CD14-positive monocyte (primary cell): ENCODE measurements around the gene SCPEP1. TPM values are rescaled to one million over a fixed set of nuclear protein-coding genes. Genes with fewer than 3 reads are reported as not detected.

Experiments used
- DNase-seq, 3 donors: peaks; one replicate each; pipeline ENCODE4 v3.0.0-alpha.2; 2011 to 2022
- H2AFZ ChIP-seq: 2 replicates; pipeline ENCODE4 v1.6.0; 2012; ENCODE audit warnings: mild to moderate bottlenecking, low read depth, low read length, inconsistent platforms; ENCODE audit not compliant: insufficient read depth, poor library complexity, severe bottlenecking
- H3K27ac ChIP-seq, 2 donors: 1 replicate in 1 of 2; 2 replicates in 1 of 2; pipeline ENCODE4 v1.5.1; 2012 to 2013; ENCODE audit warnings: low read length in 2 of 2, control low read depth in 1 of 2, inconsistent platforms in 1 of 2, low read depth in 1 of 2, mild to moderate bottlenecking in 1 of 2
- H3K27me3 ChIP-seq, 2 donors: one replicate each; pipeline versions ENCODE4 v1.6.0 to v1.6.1; 2011 to 2013; ENCODE audit warnings: low read length in 2 of 2; ENCODE audit not compliant: control insufficient read depth in 2 of 2, insufficient read depth in 2 of 2
- H3K36me3 ChIP-seq, 2 donors: replicated peaks in 1 of 2; 1 replicate in 1 of 2; 2 replicates in 1 of 2; pipeline versions ENCODE4 v1.5.1 to v1.6.1; 2012 to 2013; ENCODE audit warnings: low read length in 2 of 2, control low read depth in 1 of 2, inconsistent platforms in 1 of 2, mild to moderate bottlenecking in 1 of 2; ENCODE audit not compliant: insufficient read depth in 2 of 2, control insufficient read depth in 1 of 2
- H3K4me1 ChIP-seq, 2 donors: 1 replicate in 1 of 2; 2 replicates in 1 of 2; pipeline versions ENCODE4 v1.5.1 to v1.6.1; 2012 to 2013; ENCODE audit warnings: low read length in 2 of 2, control low read depth in 1 of 2, inconsistent platforms in 1 of 2, mild to moderate bottlenecking in 1 of 2, moderate library complexity in 1 of 2; ENCODE audit not compliant: insufficient read depth in 2 of 2, control insufficient read depth in 1 of 2
- H3K4me2 ChIP-seq: replicated peaks from 2 replicates; pipeline ENCODE3; 2012; ENCODE audit warnings: low read length, moderate library complexity, mild to moderate bottlenecking; ENCODE audit not compliant: poor library complexity, severe bottlenecking; ENCODE audit errors: extremely low read depth
- H3K4me3 ChIP-seq, 3 experiments: fragments of 200-600 bp in 1 of 3; sonication (generic) in 1 of 3; replicated peaks in 1 of 3; 1 replicate in 2 of 3; 2 replicates in 1 of 3; pipeline ENCODE4 v1.5.1; 2011 to 2013; ENCODE audit warnings: low read length in 3 of 3, mild to moderate bottlenecking in 3 of 3, control low read depth in 2 of 3, low read depth in 2 of 3, inconsistent platforms in 1 of 3, moderate library complexity in 1 of 3
- H3K79me2 ChIP-seq: 2 replicates; pipeline ENCODE4 v1.6.0; 2012; ENCODE audit warnings: mild to moderate bottlenecking, control low read depth, inconsistent platforms, low read length, moderate library complexity; ENCODE audit not compliant: insufficient read depth
- H3K9ac ChIP-seq: 2 replicates; pipeline ENCODE4 v1.6.0; 2017; ENCODE audit warnings: low read length, mild to moderate bottlenecking; ENCODE audit not compliant: insufficient read depth, poor library complexity, severe bottlenecking
- H3K9me3 ChIP-seq, 2 donors: replicated peaks in 1 of 2; 1 replicate in 1 of 2; 2 replicates in 1 of 2; pipeline versions ENCODE4 v1.5.1 to v1.6.1; 2012 to 2013; ENCODE audit warnings: low read length in 2 of 2, control low read depth in 1 of 2; ENCODE audit not compliant: control insufficient read depth in 1 of 2, insufficient read depth in 1 of 2
- H4K20me1 ChIP-seq: 2 replicates; pipeline ENCODE4 v1.6.0; 2012; ENCODE audit warnings: mild to moderate bottlenecking, low read length, control low read depth, moderate library complexity; ENCODE audit not compliant: insufficient read depth
- H3K27ac Mint-ChIP-seq, 7 donors: one replicate each; pipeline ENCODE4 v1.8.0; 2020; ENCODE audit warnings: mild to moderate bottlenecking in 7 of 7, mixed read lengths in 7 of 7, moderate library complexity in 6 of 7, inconsistent platforms in 2 of 7
- H3K27me3 Mint-ChIP-seq, 3 donors: one replicate each; pipeline ENCODE4 v1.8.0; 2021 to 2022; ENCODE audit warnings: low read depth in 3 of 3, mild to moderate bottlenecking in 3 of 3, mixed read lengths in 3 of 3, moderate library complexity in 3 of 3, inconsistent platforms in 1 of 3
- H3K36me3 Mint-ChIP-seq, 2 donors: one replicate each; pipeline ENCODE4 v1.8.0; 2020; ENCODE audit warnings: mixed read lengths in 2 of 2, inconsistent platforms in 1 of 2, mild to moderate bottlenecking in 1 of 2
- H3K4me1 Mint-ChIP-seq: one replicate; pipeline ENCODE4 v1.8.0; 2020; ENCODE audit warnings: mild to moderate bottlenecking, mixed read lengths
- H3K4me3 Mint-ChIP-seq, 2 donors: one replicate each; pipeline ENCODE4 v1.8.0; 2020; ENCODE audit warnings: mild to moderate bottlenecking in 2 of 2, mixed read lengths in 2 of 2, moderate library complexity in 1 of 2
- H3K9me3 Mint-ChIP-seq, 7 donors: one replicate each; pipeline ENCODE4 v1.8.0; 2020 to 2022; ENCODE audit warnings: mixed read lengths in 7 of 7, mild to moderate bottlenecking in 6 of 7, moderate library complexity in 6 of 7, inconsistent platforms in 2 of 7
- WGBS: methylation state at CpG from one replicate; pipeline ENCODE4 v1.1.5; 2013; ENCODE audit warnings: missing lambda C conversion rate; ENCODE audit not compliant: insufficient coverage; 5-methylcytosine and 5-hydroxymethylcytosine counted together
- intact Hi-C, 2 donors: fragments of 100-400 bp; cut with micrococcal nuclease; formaldehyde crosslinking; loops; one replicate each; pipeline versions ENCODE4 v1.15.0 to v1.15.1; 2023
- polyA plus RNA-seq, 3 donors: library from polyadenylated mRNA; depleted of rRNA in 1 of 3; unstranded in 2 of 3; stranded (reverse) in 1 of 3; fragments of 300-500 nt in 2 of 3; fragments of >200 nt in 1 of 3; fragmentation: Illumina TruSeq in 2 of 3; gene quantifications; 1 replicate in 2 of 3; 2 replicates in 1 of 3; pipeline ENCODE4 v1.2.3, GENCODE V29; 2012 to 2021
- TF ChIP-seq, protein P1 (sequence below): fragments of 200-600 bp; IDR thresholded peaks from one replicate; pipeline ENCODE4 v1.8.0; 2022; ENCODE audit warnings: antibody characterized with exemption, mild to moderate bottlenecking

Gene SCPEP1
- polyA plus RNA-seq, 3 donors = 373 to 451 (median 426) TPM

DNA sequence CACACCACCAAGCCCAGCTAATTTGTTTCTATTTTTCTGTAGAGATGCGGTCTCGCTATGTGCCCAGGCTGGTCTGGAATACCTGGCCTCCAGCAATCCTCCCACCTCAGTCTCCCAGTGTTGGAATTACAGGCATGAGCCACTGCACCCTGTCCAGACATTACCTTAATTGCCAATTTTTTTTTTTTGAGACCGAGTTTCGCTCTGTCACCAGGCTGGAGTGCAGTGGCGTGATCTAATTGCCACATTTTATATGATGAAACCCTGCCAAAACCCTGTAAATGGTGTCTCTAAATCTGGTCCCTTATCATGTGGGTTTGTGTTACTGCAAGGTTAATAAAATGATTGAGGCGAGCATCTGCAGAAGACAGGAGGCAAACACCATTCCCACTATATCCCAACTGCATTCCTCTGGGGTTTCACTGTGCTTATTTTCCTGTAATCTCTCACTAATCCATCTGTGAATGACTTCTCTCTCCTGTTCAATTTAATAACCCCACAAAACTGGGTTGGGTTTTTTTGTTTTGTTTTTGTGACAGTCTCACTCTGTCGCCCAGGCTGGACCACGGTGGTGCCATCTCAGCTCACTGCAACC, 44.7 kb upstream of the SCPEP1 start:
- TF ChIP-seq, protein P1, sequence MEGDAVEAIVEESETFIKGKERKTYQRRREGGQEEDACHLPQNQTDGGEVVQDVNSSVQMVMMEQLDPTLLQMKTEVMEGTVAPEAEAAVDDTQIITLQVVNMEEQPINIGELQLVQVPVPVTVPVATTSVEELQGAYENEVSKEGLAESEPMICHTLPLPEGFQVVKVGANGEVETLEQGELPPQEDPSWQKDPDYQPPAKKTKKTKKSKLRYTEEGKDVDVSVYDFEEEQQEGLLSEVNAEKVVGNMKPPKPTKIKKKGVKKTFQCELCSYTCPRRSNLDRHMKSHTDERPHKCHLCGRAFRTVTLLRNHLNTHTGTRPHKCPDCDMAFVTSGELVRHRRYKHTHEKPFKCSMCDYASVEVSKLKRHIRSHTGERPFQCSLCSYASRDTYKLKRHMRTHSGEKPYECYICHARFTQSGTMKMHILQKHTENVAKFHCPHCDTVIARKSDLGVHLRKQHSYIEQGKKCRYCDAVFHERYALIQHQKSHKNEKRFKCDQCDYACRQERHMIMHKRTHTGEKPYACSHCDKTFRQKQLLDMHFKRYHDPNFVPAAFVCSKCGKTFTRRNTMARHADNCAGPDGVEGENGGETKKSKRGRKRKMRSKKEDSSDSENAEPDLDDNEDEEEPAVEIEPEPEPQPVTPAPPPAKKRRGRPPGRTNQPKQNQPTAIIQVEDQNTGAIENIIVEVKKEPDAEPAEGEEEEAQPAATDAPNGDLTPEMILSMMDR = no peak
- DNase-seq = no peak
- H3K27me3 ChIP-seq = no peaks in the 10 kb centered on the region

DNA sequence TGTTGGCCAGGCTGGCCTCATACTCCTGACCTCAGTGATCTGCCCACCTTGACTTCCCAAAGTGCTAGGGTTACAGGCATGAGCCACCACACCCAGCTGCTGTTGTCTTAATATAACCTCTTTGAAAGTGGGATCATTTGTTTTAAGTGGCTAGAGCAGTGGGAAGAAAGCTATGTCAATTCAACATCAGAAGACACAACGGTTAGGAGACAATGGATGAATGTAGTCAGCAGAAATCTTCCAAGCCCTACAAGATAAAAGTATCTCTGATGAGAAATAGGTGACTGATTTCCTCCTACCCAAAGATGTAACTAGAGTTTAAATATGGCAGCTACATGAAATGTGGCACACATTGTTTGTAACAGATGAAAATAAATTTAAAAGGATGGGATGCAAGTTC, 44.1 kb upstream of the SCPEP1 start:
- Histone ChIP-seq H3K4me1 (no peaks in the 10 kb centered on the region), H3K9me3 (peaks cover 4 to 23% of the 10 kb centered on the region in 2 donors), H4K20me1 (no peaks in the 10 kb centered on the region), H3K4me2 (no peak overlapping the region), H3K36me3 (peaks cover 25 to 47% of the 10 kb centered on the region in 2 donors), H3K27me3 (no peaks in the 10 kb centered on the region), H3K79me2 (no peaks in the 10 kb centered on the region), H3K9ac (no peak overlapping the region), H3K4me3 (no peak overlapping the region), H3K27ac (no peak overlapping the region), H2AFZ (no peak overlapping the region)
- DNase-seq = no peak
- peaks cover 0 to 3% (median 0%) of the 10 kb centered on the region in 3 donors for H3K27me3 Mint-ChIP-seq
- no peaks in the 10 kb centered on the region for H3K4me1 Mint-ChIP-seq
- H3K36me3 Mint-ChIP-seq = peaks cover 32 to 54% of the 10 kb centered on the region in 2 donors
- no peak overlapping the region for H3K4me3 Mint-ChIP-seq
- TF ChIP-seq, protein P1 = no peak
- H3K9me3 Mint-ChIP-seq = peaks cover 2 to 26% (median 23%) of the 10 kb centered on the region in 7 donors
- no CpG with 5 or more reads among the region's 1 CpG for WGBS
- intact Hi-C loops = no loop called here
- no peak overlapping the region for H3K27ac Mint-ChIP-seq

More for the DNA sequence above, 44.7 kb upstream of the SCPEP1 start:
- Histone ChIP-seq H3K4me2 (no peak overlapping the region), H4K20me1 (no peaks in the 10 kb centered on the region), H3K4me1 (no peaks in the 10 kb centered on the region), H3K79me2 (no peaks in the 10 kb centered on the region), H2AFZ (no peak overlapping the region), H3K27ac (no peak overlapping the region), H3K9ac (no peak overlapping the region), H3K9me3 (peaks cover 5 to 24% of the 10 kb centered on the region in 2 donors), H3K36me3 (peaks cover 25 to 42% of the 10 kb centered on the region in 2 donors), H3K4me3 (no peak overlapping the region)
- 100% methylated on average over 2 of the region's 8 CpGs for WGBS
- peaks cover 26 to 48% of the 10 kb centered on the region in 2 donors for H3K36me3 Mint-ChIP-seq
- intact Hi-C loops = no loop called here
- H3K4me3 Mint-ChIP-seq = no peak overlapping the region
- peaks cover 2 to 29% (median 24%) of the 10 kb centered on the region in 7 donors for H3K9me3 Mint-ChIP-seq
- H3K27me3 Mint-ChIP-seq = peaks cover 0 to 3% (median 0%) of the 10 kb centered on the region in 3 donors
- H3K4me1 Mint-ChIP-seq = no peaks in the 10 kb centered on the region
- H3K27ac Mint-ChIP-seq = no peak overlapping the region
